GM18907 (cell line): ENCODE measurements around the gene NELFB.
"Not testable (repeated sequence)": the region's sequence is repeated elsewhere in the genome, so short reads cannot be mapped to it uniquely, and the experiment has no call there.

Experiments used
- ATAC-seq: cut with Tn5 transposase; IDR thresholded peaks from one replicate; pipeline ENCODE4 v1.9.1; 2021; ENCODE audit warnings: mild to moderate bottlenecking, moderate library complexity; ENCODE audit not compliant: unreplicated experiment

Gene NELFB

GRCh38 chr9:137245450-137246421, 9.4 kb upstream of the NELFB start:
- no peak for ATAC-seq

- no peak for ATAC-seq
These were observed 7.8 kb upstream of the NELFB start for GRCh38 chr9:137247135-137247915.

- no peak for ATAC-seq
These were observed 7.3 kb upstream of the NELFB start for GRCh38 chr9:137247916-137248175.

- no peak for ATAC-seq
These were observed 4.6 kb upstream of the NELFB start for GRCh38 chr9:137250329-137251193.

GRCh38 chr9:137251194-137251461, 4.0 kb upstream of the NELFB start, which contains the start of gene STPG3:
STPG3 (plus strand) TSS chr9:137251286; CDS start chr9:137251287, 1 bp downstream.
- no peak for ATAC-seq

GRCh38 chr9:137251490-137252268, 3.4 kb upstream of the NELFB start:
- no peak for ATAC-seq

GRCh38 chr9:137252555-137253506, 2.3 kb upstream of the NELFB start:
- ATAC-seq = no peak

- no peak for ATAC-seq
These were observed 1.2 kb upstream of the NELFB start for GRCh38 chr9:137253717-137254623.

GRCh38 chr9:137255448-137256114, 454 bp downstream of the NELFB start:
- ATAC-seq = peak; percentile 32

- ATAC-seq = no peak
These were observed 1.2 kb downstream of the NELFB start for GRCh38 chr9:137256362-137256761.

GRCh38 chr9:137256856-137257255, 1.7 kb downstream of the NELFB start:
- ATAC-seq = no peak

GRCh38 chr9:137262173-137262908, 7.2 kb downstream of the NELFB start:
- ATAC-seq = not testable (repeated sequence)

- ATAC-seq = no peak
These were observed 7.8 kb downstream of the NELFB start for GRCh38 chr9:137262909-137263285.

- ATAC-seq = no peak
These were observed 8.4 kb downstream of the NELFB start for GRCh38 chr9:137263506-137263905.

GRCh38 chr9:137264067-137264466, 8.9 kb downstream of the NELFB start:
- no peak for ATAC-seq

- ATAC-seq = no peak
These were observed 10.5 kb downstream of the NELFB start for GRCh38 chr9:137265496-137266161.

- no peak for ATAC-seq
These were observed 11.0 kb downstream of the NELFB start for GRCh38 chr9:137266162-137266527.
